Esophagus mucosa (tissue), 1 donor: ENCODE measurements around the gene KRTAP12-2. TPM values are rescaled to one million over a fixed set of nuclear protein-coding genes. Genes with fewer than 3 reads are reported as not detected.
A peak's percentile ranks its signal among the peaks of the same experiment; 100 is the strongest.
"Not testable (repeated sequence)": the region's sequence is repeated elsewhere in the genome, so short reads cannot be mapped to it uniquely, and the experiment has no call there.

Source experiments
- ATAC-seq: fragments of 200-7000 bp; cut with Tn5 transposase; one replicate; pipeline ENCODE4 v1.9.1; 2020
- total RNA-seq: library from RNA; stranded (reverse); gene quantifications from one replicate; pipeline ENCODE4 v1.2.4, GENCODE V29; 2023
- donor health status: DM: yes; HTN: yes; CAD: no.

Gene KRTAP12-2
- total RNA-seq, 1 donor from 2014 or later, result not detected

GRCh38 chr21:44649521-44650100 lies 17.1 kb downstream of the KRTAP12-2 start:
- no peak for ATAC-seq

- no peak for ATAC-seq
Measured at GRCh38 chr21:44648557-44649311, 18.0 kb downstream of the KRTAP12-2 start.

- no peak for ATAC-seq
Measured at GRCh38 chr21:44647222-44647552, 19.5 kb downstream of the KRTAP12-2 start.

GRCh38 chr21:44646366-44647221 lies 20.1 kb downstream of the KRTAP12-2 start, which contains the start of gene KRTAP10-11:
Gene KRTAP10-11 (plus strand): TSS chr21:44646414. CDS start chr21:44646459, 45 bp downstream.
- not testable (repeated sequence) for ATAC-seq

- no peak for ATAC-seq
Measured at GRCh38 chr21:44644878-44645277, 21.8 kb downstream of the KRTAP12-2 start.

- no peak for ATAC-seq
Measured at GRCh38 chr21:44643741-44644310, 22.9 kb downstream of the KRTAP12-2 start.

GRCh38 chr21:44640761-44641160 lies 26.0 kb downstream of the KRTAP12-2 start:
- ATAC-seq, result no peak

GRCh38 chr21:44639331-44639655 lies 27.4 kb downstream of the KRTAP12-2 start:
- ATAC-seq, result no peak

GRCh38 chr21:44638506-44639330 lies 28.0 kb downstream of the KRTAP12-2 start:
- ATAC-seq, result peak; percentile 15

- not testable (repeated sequence) for ATAC-seq
Measured at GRCh38 chr21:44637851-44638348, 28.8 kb downstream of the KRTAP12-2 start.

- no peak for ATAC-seq
Measured at GRCh38 chr21:44637018-44637850, 29.5 kb downstream of the KRTAP12-2 start, which contains the start of gene KRTAP10-10. Gene KRTAP10-10 (plus strand): TSS chr21:44637356. CDS start chr21:44637418, 62 bp downstream.

- ATAC-seq, result no peak
Measured at GRCh38 chr21:44636209-44637017, 30.3 kb downstream of the KRTAP12-2 start.

- ATAC-seq, result no peak
Measured at GRCh38 chr21:44632067-44632466, 34.7 kb downstream of the KRTAP12-2 start.

GRCh38 chr21:44630440-44630839 lies 36.3 kb downstream of the KRTAP12-2 start:
- no peak for ATAC-seq

- peak; percentile 20 for ATAC-seq
Measured at GRCh38 chr21:44628707-44629391, 37.9 kb downstream of the KRTAP12-2 start.

- not testable (repeated sequence) for ATAC-seq
Measured at GRCh38 chr21:44627831-44628233, 38.9 kb downstream of the KRTAP12-2 start.

GRCh38 chr21:44627181-44627822 lies 39.4 kb downstream of the KRTAP12-2 start:
- not testable (repeated sequence) for ATAC-seq

- ATAC-seq, result no peak
Measured at GRCh38 chr21:44626673-44627143, 40.0 kb downstream of the KRTAP12-2 start, which contains the start of gene KRTAP10-9. Gene KRTAP10-9 (plus strand): TSS chr21:44627093. CDS start chr21:44627172, 79 bp downstream.
